GM12865 (cell line): ENCODE data around the gene STRN4.
A peak's percentile ranks its signal among the peaks of the same experiment; 100 is the strongest.

Source experiments
- DNase-seq: peaks from one replicate; pipeline ENCODE4 v3.0.0; 2010; ENCODE audit warnings: low read depth
- H3K4me3 ChIP-seq: 2 replicates; pipeline ENCODE4 v1.5.1; 2011; ENCODE audit warnings: mild to moderate bottlenecking, low read depth, low read length, control low read depth
- TF ChIP-seq, protein P1 (sequence below): IDR thresholded peaks from 2 replicates; pipeline ENCODE4 v1.5.1; 2011; ENCODE audit warnings: low read length, control low read depth, low read depth, inconsistent platforms; ENCODE audit not compliant: insufficient read depth; ENCODE audit errors: missing control alignments

STRN4 gene

DNA sequence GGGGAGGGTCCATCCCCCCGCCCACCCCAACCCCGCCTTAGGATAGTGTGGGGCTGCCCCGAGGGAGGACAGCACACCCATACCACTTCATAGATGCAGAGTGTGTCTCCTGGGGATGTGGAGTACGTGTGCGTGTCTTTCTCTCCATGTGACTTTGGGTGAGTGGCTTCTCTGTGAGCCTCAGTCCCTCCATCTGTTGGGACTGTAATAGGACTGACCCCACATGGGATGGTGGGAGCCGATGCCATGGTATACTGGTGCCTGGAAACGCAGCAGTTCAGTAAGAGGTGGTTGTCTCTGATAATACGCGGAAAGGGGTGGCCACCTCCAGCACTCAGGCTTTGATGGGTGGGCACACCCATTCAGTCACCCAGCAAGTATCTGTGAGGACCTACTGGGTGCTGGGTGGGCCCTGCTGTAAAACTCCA, 28.5 kb downstream of the STRN4 start:
- H3K4me3 ChIP-seq: peak overlapping the region; percentile 97
- TF ChIP-seq, protein P1, sequence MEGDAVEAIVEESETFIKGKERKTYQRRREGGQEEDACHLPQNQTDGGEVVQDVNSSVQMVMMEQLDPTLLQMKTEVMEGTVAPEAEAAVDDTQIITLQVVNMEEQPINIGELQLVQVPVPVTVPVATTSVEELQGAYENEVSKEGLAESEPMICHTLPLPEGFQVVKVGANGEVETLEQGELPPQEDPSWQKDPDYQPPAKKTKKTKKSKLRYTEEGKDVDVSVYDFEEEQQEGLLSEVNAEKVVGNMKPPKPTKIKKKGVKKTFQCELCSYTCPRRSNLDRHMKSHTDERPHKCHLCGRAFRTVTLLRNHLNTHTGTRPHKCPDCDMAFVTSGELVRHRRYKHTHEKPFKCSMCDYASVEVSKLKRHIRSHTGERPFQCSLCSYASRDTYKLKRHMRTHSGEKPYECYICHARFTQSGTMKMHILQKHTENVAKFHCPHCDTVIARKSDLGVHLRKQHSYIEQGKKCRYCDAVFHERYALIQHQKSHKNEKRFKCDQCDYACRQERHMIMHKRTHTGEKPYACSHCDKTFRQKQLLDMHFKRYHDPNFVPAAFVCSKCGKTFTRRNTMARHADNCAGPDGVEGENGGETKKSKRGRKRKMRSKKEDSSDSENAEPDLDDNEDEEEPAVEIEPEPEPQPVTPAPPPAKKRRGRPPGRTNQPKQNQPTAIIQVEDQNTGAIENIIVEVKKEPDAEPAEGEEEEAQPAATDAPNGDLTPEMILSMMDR: no peak
- DNase-seq: peak; percentile 40

DNA sequence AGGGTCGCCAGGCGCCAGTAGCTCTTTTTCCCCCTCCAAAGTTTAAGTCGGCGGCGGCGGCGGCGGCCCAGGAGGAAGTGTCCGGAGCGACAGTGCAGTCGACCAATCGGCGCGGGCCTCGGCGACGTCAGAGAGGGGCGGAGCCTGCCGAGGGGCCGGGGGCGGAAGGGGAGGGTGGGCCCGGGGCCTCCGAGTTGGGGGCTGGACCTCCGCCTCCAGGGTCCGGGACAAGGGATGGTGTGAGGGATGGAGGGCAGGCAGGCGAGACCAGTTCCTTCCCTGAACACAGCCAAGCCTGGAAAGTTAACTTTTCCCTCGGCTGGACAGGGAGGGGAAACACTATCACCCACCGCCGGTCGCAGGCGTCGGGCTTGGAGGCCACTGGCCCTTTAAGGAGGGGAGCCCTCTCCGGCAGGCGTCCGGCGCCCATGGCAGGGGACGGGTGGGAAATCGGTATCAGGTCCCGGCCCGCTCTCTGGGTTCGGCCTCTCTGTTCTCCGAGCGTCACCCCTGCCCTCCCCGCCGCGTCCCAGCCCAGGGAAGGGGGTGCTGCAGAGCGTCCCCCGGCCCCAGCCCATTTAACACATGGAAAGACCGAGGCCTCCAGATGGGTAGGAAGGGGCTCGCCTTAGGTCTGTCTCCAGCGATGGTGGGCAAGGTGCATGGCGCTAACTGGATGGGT, 29.1 kb downstream of the STRN4 start, which contains the start of gene PRKD2:
Gene PRKD2, minus strand, starts transcription at position 81 of the 682 bp plus-strand sequence. CDS start 744 bp downstream, outside the sequence.
- TF ChIP-seq, protein P1: no peak
- H3K4me3 ChIP-seq: peak within 1 kb of the TSS; percentile 97
- DNase-seq: peak; percentile 90

DNA sequence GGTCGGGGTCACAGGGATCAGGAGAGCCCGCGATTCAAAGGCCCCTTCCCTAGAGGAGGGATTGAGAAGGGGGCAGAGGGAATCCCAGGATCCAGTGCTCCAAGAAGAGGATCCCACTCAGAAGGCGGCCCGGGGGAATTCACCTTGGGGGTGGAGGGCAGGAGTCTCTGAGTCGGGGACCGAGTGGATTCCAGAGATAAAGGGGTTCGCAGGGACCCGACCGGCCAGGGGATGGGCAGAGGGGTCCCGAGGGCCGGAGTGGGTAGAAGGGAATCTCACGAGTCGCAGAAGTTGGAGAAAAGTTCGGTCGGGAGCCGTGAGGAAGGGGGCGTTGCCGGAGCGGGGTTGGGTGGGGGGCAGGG, 29.6 kb downstream of the STRN4 start:
- TF ChIP-seq, protein P1: no peak
- peak overlapping the region; percentile 97 for H3K4me3 ChIP-seq
- DNase-seq: no peak

DNA sequence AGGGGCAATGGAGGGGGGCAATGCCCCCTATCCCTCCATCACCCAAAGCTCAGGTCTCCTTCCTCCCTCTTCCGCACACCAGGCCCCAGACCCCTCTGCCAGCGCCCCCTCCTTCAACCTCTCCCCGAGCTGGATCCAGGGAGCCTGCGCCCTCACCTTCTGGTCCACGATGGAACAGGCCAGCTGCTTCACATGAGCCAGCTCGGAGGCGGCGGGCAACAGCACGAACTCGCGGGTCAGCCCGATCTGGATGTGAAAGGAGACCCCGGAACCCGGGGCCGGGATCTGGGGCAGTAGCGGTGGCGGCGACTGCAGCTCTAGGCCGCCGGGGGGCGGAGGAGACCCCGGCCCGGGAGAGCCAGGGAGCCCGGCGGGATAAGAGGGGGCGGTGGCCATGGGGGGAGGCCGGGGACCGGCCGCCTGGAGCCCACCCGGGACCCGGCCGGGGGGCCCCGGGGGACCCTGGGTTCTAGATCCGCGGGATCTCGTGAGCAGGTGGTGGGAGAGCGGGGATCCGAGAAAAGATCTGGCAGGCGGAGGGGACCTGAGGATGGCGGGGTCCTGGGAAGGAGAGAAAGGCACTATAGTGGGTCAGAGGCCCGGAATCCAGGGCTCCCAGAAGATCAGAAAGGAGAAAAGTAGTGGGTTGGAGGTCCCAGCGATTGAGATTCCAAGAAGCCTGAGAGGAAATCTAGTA, 30.1 kb downstream of the STRN4 start:
- peak overlapping the region; percentile 97 for H3K4me3 ChIP-seq
- TF ChIP-seq, protein P1: no peak
- no peak for DNase-seq

DNA sequence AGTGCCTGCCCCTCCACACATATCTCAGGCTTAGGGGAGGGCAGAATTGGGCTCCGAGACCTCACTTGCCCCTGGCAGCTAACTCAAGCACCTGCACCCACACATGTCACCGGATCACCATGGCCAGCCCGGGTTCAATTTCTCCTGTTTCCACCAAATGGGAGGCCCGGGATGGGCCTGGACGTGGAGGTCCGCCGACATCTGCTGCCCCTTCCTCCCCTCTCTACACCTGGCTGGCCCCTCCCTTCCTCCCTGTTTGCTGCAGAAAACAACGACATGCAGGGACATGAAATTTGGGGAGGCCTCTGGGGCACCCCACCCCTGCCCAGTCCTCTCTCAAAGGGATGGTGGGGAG, 30.7 kb downstream of the STRN4 start:
- H3K4me3 ChIP-seq: peak overlapping the region; percentile 97
- TF ChIP-seq, protein P1: no peak
- DNase-seq: no peak

DNA sequence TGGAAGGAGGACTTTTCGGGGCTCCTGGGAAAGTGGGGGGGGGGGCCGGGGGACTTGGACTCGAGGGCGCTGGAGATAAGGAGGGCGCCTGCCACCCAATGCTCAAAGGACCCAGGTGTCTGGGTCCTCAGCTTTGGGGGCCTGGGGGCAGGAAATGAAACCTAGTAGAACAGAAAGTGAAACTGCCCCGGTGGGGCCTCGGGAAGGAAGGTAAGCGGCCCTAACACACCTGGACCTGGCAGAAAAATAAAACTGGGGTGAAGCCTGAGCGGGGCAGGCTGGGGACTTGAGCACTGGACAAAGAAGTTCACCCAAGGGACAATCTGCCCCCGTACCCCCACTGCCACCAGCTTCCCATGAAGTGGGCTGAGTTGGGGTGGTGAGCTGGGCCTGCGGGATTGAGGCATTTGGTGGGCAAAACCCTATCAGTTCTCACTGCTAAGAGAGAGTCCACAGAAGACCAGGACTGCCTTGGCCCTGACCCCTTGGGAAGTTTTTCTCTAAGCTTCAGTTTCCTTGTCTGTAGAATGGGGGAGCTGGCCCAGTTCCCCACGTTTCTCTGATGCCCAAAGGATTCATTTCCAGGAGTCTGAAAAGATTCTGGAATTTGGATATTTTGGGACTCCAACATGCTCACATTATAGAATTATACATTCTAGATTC, 31.7 kb downstream of the STRN4 start:
- peak overlapping the region; percentile 97 for H3K4me3 ChIP-seq
- TF ChIP-seq, protein P1: no peak
- DNase-seq: peak; percentile 85
